CD4-positive, alpha-beta T cell (primary cell): ENCODE results near the gene ORMDL2. TPM values are rescaled to one million over a fixed set of nuclear protein-coding genes. Genes with fewer than 3 reads are reported as not detected.

Source experiments
- ATAC-seq: fragments of 200-7000 bp; cut with Tn5 transposase; one replicate; pipeline ENCODE4 v1.10.0; 2022; ENCODE audit warnings: mild to moderate bottlenecking; ENCODE audit not compliant: poor library complexity
- CTCF ChIA-PET: fragments of 350-600 bp; sonication (Branson Sonifier 250); formaldehyde crosslinking; loops from one replicate; lab custom pipeline; 2021; ENCODE audit warnings: antibody characterized with exemption, inconsistent platforms; lab: Charles Lee
- POLR2A ChIA-PET: fragments of 350-600 bp; sonication (Branson Sonifier 250); formaldehyde crosslinking; loops from one replicate; lab custom pipeline; 2021; ENCODE audit warnings: antibody characterized with exemption, inconsistent platforms; lab: Charles Lee
- DNase-seq, 14 experiments: peaks; one replicate each; pipeline ENCODE4 v3.0.0-alpha.2; 2013 to 2020; ENCODE audit warnings: mixed read lengths in 2 of 14
- H3K27ac ChIP-seq, 2 donors: one replicate each; pipeline versions ENCODE4 v1.5.1 to v1.7.0; 2013; ENCODE audit warnings: low read length in 2 of 2, low read depth in 1 of 2, mild to moderate bottlenecking in 1 of 2
- H3K27me3 ChIP-seq, 2 experiments: 1 replicate in 1 of 2; 2 replicates in 1 of 2; pipeline versions ENCODE4 v1.6.1 to v1.7.0; 2013; ENCODE audit warnings: low read length in 2 of 2, control low read depth in 1 of 2, mild to moderate bottlenecking in 1 of 2, moderate library complexity in 1 of 2; ENCODE audit not compliant: insufficient read depth in 2 of 2, control insufficient read depth in 1 of 2
- H3K36me3 ChIP-seq: one replicate; pipeline ENCODE4 v1.6.1; 2013; ENCODE audit warnings: low read length, control low read depth; ENCODE audit not compliant: insufficient read depth
- H3K4me1 ChIP-seq: one replicate; pipeline ENCODE4 v1.6.1; 2013; ENCODE audit warnings: low read length, control low read depth; ENCODE audit not compliant: insufficient read depth
- H3K4me3 ChIP-seq: one replicate; pipeline ENCODE4 v1.5.1; 2013; ENCODE audit warnings: mild to moderate bottlenecking, low read length, moderate library complexity
- H3K9me3 ChIP-seq, 2 experiments: 1 replicate in 1 of 2; 2 replicates in 1 of 2; pipeline versions ENCODE4 v1.6.1 to v1.7.0; 2013; ENCODE audit warnings: low read length in 2 of 2, mild to moderate bottlenecking in 2 of 2, control low read depth in 1 of 2, moderate library complexity in 1 of 2; ENCODE audit not compliant: control insufficient read depth in 1 of 2, insufficient read depth in 1 of 2
- H3K27ac Mint-ChIP-seq: one replicate; pipeline ENCODE4 v1.8.0; 2020; ENCODE audit warnings: mixed read lengths
- H3K27me3 Mint-ChIP-seq: one replicate; pipeline ENCODE4 v1.8.0; 2021; ENCODE audit warnings: mixed read lengths
- H3K36me3 Mint-ChIP-seq: one replicate; pipeline ENCODE4 v1.8.0; 2021; ENCODE audit warnings: low read depth, mixed read lengths
- H3K4me1 Mint-ChIP-seq: one replicate; pipeline ENCODE4 v1.8.0; 2021; ENCODE audit warnings: low read depth, mixed read lengths
- H3K4me3 Mint-ChIP-seq: one replicate; pipeline ENCODE4 v1.8.0; 2020; ENCODE audit warnings: mild to moderate bottlenecking, mixed read lengths
- H3K9me3 Mint-ChIP-seq: one replicate; pipeline ENCODE4 v1.8.0; 2020; ENCODE audit warnings: mixed read lengths
- CTCF ChIP-seq: fragments of 200-600 bp; IDR thresholded peaks from one replicate; pipeline ENCODE4 v1.8.0; 2022; ENCODE audit warnings: antibody characterized with exemption, mild to moderate bottlenecking
- intact Hi-C, 2 experiments: fragments of 100-400 bp; cut with DNase I in 1 of 2; cut with micrococcal nuclease in 1 of 2; formaldehyde crosslinking; loops; one replicate each; pipeline versions ENCODE4 v1.15.1 to v1.9.0; 2023 to 2025; cut with DNase I, micrococcal nuclease
- total RNA-seq, 174 experiments: library from RNA in 2 of 174; stranded (reverse) in 2 of 174; gene quantifications; one replicate each; pipeline ENCODE4 v1.2.3 and lab custom pipeline; 2021 to 2026

The ORMDL2 gene
- total RNA-seq, 2 experiments from 2014 or later, result 13.0 to 14.9 TPM

DNA sequence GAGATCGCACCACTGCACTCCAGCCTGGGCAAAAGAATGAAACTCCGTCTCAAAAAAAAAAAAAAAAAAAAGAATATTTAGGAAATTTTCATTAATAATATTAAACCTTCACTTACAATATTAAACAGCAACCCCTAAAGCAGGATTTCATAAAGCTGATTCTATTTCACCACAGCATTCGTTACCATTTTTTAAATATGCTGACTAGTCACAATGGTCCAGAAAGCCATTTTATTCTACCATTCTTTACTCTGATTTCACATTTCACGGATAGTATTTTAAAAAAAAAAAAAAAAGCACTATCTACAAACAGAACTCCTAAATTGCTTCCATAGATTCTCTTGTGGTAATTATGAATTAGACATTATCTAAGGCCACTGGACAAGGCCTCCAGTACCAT lies 27.9 kb upstream of the ORMDL2 start:
- H3K36me3 ChIP-seq, result peaks cover 71% of the 10 kb centered on the region
- H3K27ac ChIP-seq, result no peak overlapping the region
- H3K9me3 Mint-ChIP-seq, result no peaks in the 10 kb centered on the region
- intact Hi-C loops, result no loop called here
- ChIA-PET POLR2A (no interaction called here), CTCF (interaction anchor here (1.2 kb wide), 1 partner anchor 53 kb away, joined by 3 read pairs; no protein-coding TSS in a partner anchor)
- H3K4me3 ChIP-seq, result no peak overlapping the region
- H3K4me1 Mint-ChIP-seq, result no peaks in the 10 kb centered on the region
- no peak for TF ChIP-seq CTCF
- peaks cover 86% of the 10 kb centered on the region for H3K36me3 Mint-ChIP-seq
- no peaks in the 10 kb centered on the region for H3K4me1 ChIP-seq
- no peaks in the 10 kb centered on the region for H3K9me3 ChIP-seq
- H3K27me3 Mint-ChIP-seq, result no peaks in the 10 kb centered on the region
- H3K27ac Mint-ChIP-seq, result no peak overlapping the region
- no peak overlapping the region for H3K4me3 Mint-ChIP-seq
- H3K27me3 ChIP-seq, result no peaks in the 10 kb centered on the region
- no peak for ATAC-seq
- no peak for DNase-seq

DNA sequence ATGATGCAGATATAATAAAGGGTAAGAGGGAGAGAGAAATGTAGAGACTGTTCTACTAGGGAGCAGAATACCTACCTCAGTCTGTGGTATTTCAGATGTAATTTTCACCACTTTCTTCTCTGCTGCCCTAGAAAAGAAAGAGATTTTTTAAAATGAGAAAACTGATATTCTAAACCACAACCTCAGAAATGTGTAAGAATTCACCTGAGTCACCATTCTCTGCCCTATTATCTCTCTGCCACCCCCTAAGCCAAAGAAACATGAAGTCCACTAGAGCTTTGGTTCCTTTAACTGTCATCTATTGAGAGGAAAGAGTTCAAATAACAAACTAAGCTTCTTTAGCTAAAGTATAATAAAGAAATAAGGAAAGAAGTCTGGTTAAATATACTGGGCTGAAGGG lies 21.9 kb upstream of the ORMDL2 start:
- no peak for ATAC-seq
- H3K4me3 Mint-ChIP-seq, result no peak overlapping the region
- ChIA-PET CTCF (interaction anchor here (1.1 to 3.2 kb wide), 4 partner anchors 15 to 140 kb away, joined by 3 to 12 read pairs (median 4); no protein-coding TSS in a partner anchor), POLR2A (interaction anchor here (1.4 kb wide), 1 partner anchor 178 kb away, joined by 4 read pairs; the partner anchor contains the start of gene RAB5B)
- H3K27ac Mint-ChIP-seq, result no peak overlapping the region
- H3K4me3 ChIP-seq, result no peak overlapping the region
- H3K4me1 Mint-ChIP-seq, result no peaks in the 10 kb centered on the region
- H3K27ac ChIP-seq, result no peak overlapping the region
- peaks cover 79% of the 10 kb centered on the region for H3K36me3 ChIP-seq
- no peaks in the 10 kb centered on the region for H3K9me3 Mint-ChIP-seq
- no peaks in the 10 kb centered on the region for H3K4me1 ChIP-seq
- no peaks in the 10 kb centered on the region for H3K27me3 ChIP-seq
- no peak for TF ChIP-seq CTCF
- H3K36me3 Mint-ChIP-seq, result peaks cover 88% of the 10 kb centered on the region
- no peaks in the 10 kb centered on the region for H3K27me3 Mint-ChIP-seq
- H3K9me3 ChIP-seq, result no peaks in the 10 kb centered on the region
- DNase-seq, result no peak
- intact Hi-C loops, result loop anchor here in 1 of 2 experiments (2.0 kb wide), 1 partner anchor 53 kb away; the partner anchor contains the start of gene GDF11

DNA sequence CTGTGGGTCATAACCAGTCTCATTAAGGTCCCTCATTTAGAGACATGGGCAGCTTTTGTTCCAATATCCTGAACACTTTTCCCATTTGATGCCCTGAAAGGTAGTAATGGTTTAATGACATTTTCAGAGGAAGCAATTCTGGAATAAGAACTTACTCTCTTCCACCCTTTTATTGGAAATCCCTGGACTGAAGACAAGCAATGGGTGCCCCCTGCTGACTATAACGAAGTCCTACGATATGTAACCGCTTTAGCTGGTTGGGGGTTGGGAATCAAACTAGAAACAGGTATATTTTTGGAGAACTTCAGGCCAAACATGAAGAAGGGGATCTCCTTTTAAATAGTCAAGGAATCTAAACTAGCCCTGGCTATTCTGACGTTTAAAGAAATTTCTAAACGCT lies 20.8 kb upstream of the ORMDL2 start:
- Histone ChIP-seq H3K4me3 (no peak overlapping the region), H3K27ac (no peak overlapping the region), H3K9me3 (no peaks in the 10 kb centered on the region), H3K4me1 (no peaks in the 10 kb centered on the region), H3K27me3 (no peaks in the 10 kb centered on the region), H3K36me3 (peaks cover 90% of the 10 kb centered on the region)
- CTCF ChIA-PET, result interaction anchor here (1.2 to 3.2 kb wide), 3 partner anchors 59 to 232 kb away, joined by 3 to 12 read pairs (median 3); no protein-coding TSS in a partner anchor
- DNase-seq (peak in 4 of 14 experiments; percentile 22 to 52 (median 38)), ATAC-seq (no peak)
- intact Hi-C loops, result loop anchor here (1.0 to 2.0 kb wide), 2 partner anchors 54 to 59 kb away; partner anchors contain the start of gene GDF11 (in 1 of the 2)
- Mint-ChIP-seq H3K9me3 (no peaks in the 10 kb centered on the region), H3K27me3 (no peaks in the 10 kb centered on the region), H3K4me3 (no peak overlapping the region), H3K36me3 (peaks cover 90% of the 10 kb centered on the region), H3K27ac (no peak overlapping the region), H3K4me1 (no peaks in the 10 kb centered on the region)
- peak; percentile 48 for TF ChIP-seq CTCF
- POLR2A ChIA-PET, result interaction anchor here (1.1 to 1.3 kb wide), 2 partner anchors 58 to 72 kb away, joined by 3 to 4 read pairs; no protein-coding TSS in a partner anchor
